HG03457 (cell line): ENCODE data around the gene VSTM5.
"Not testable (repeated sequence)": the region's sequence is repeated elsewhere in the genome, so short reads cannot be mapped to it uniquely, and the experiment has no call there.

Experiments
- ATAC-seq: cut with Tn5 transposase; IDR thresholded peaks from one replicate; pipeline ENCODE4 v1.9.1; 2021; ENCODE audit warnings: moderate number of reproducible peaks; ENCODE audit not compliant: unreplicated experiment

VSTM5 gene, protein sequence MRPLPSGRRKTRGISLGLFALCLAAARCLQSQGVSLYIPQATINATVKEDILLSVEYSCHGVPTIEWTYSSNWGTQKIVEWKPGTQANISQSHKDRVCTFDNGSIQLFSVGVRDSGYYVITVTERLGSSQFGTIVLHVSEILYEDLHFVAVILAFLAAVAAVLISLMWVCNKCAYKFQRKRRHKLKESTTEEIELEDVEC

GRCh38 chr11:93850594-93851018 is at the start of gene VSTM5:
Gene VSTM5, minus strand, starts transcription at chr11:93850618. Its CDS starts 116 bp downstream, at chr11:93850502.
- ATAC-seq = no peak

DNA sequence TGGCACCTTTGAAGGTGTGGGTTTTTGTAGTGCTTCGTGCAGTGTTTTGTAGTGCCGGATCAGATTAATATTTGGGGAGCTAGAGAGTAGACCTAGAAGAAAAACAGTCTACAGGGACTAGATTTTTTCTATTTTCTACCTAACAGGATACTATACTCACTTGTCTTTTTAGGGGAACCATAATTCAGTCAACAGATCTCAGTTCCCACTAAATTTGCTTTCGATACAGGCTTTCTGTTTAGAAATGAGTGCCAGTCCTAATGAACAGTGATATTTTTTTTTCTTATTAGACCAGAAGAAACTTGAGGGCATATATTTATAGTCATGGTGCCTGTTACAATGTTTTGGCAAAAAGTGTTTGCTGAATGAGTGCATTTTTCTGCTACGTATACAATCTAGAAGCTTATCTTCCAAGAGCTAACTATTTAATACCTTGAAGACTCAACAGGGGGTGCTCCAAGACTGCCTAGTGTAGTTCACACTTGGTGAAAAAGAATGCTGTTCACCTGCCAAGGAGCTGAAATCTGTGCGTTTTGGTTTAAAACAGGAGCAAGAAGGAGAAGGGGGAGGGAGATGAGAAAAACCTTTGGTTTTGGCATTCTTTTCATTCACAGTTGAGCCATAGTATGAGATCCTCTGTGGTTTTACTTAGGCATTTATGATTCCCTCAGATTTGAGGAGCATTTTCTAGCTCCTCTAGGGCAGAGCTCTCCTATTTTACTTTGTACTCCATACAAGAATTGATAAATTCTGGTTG is 44.9 kb upstream of the VSTM5 start:
- no peak for ATAC-seq

DNA sequence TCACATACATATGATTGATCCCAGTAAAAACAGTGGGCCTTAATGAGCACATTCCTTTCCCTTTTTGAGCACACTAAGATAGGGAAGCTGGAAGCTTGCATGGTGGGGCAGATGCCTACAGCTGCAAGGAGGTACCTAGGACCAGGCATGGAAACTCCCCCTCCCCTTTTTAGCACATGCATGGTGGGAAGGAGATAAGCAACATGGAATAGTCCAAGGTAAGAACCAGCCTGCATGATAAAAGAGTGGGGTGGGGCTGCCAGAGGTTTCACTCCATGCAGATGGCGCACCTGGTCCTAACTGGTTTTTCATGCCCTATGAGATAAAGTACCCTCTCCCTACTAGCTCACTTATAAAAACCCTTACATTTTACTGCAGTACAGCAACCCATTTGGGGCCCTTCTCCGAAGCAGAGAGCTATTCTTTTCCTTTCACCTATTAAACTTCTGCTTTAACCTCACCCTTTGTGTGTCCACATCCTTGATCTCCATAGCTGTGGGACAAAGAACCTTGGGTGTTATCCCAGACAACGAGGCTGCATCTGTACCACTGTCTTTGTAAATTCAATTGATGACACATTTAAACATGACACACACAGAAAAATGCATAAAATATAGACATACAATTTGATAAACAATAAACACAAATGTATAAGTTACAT is 40.1 kb upstream of the VSTM5 start:
- ATAC-seq = no peak

- no peak for ATAC-seq
Observed at GRCh38 chr11:93887111-93887510, 36.7 kb upstream of the VSTM5 start.

DNA sequence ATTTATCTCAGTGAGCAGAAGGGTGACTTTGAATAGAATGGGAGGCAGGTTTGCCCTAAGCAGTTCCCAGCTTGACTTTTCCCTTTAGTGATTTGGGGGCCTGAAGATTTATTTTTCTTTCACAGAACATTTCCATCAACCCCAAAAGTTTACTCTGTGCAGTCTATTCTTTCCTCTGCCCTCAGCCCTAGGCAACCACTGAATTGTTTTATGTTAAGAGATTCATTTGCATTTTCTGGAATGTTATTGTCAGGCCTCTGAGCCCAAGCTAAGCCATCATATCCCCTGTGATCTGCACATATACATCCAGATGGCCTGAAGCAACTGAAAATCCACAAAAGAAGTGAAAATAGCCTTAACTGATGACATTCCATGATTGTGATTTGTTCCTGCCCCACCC is 28.7 kb upstream of the VSTM5 start:
- not testable (repeated sequence) for ATAC-seq

GRCh38 chr11:93875637-93876036 is 25.2 kb upstream of the VSTM5 start:
- no peak for ATAC-seq

GRCh38 chr11:93871526-93871925 is 21.1 kb upstream of the VSTM5 start:
- no peak for ATAC-seq

GRCh38 chr11:93870616-93871015 is 20.2 kb upstream of the VSTM5 start:
- no peak for ATAC-seq

GRCh38 chr11:93869830-93870229 is 19.4 kb upstream of the VSTM5 start:
- no peak for ATAC-seq

GRCh38 chr11:93868404-93868803 is 18.0 kb upstream of the VSTM5 start:
- ATAC-seq = not testable (repeated sequence)

GRCh38 chr11:93861808-93862207 is 11.4 kb upstream of the VSTM5 start:
- no peak for ATAC-seq

GRCh38 chr11:93858121-93858775 is 7.8 kb upstream of the VSTM5 start:
- no peak for ATAC-seq

GRCh38 chr11:93857413-93858120 is 7.1 kb upstream of the VSTM5 start:
- no peak for ATAC-seq

- no peak for ATAC-seq
Observed at GRCh38 chr11:93852242-93852641, 1.8 kb upstream of the VSTM5 start.

- ATAC-seq = no peak
Observed at GRCh38 chr11:93849751-93850593, 446 bp downstream of the VSTM5 start.

DNA sequence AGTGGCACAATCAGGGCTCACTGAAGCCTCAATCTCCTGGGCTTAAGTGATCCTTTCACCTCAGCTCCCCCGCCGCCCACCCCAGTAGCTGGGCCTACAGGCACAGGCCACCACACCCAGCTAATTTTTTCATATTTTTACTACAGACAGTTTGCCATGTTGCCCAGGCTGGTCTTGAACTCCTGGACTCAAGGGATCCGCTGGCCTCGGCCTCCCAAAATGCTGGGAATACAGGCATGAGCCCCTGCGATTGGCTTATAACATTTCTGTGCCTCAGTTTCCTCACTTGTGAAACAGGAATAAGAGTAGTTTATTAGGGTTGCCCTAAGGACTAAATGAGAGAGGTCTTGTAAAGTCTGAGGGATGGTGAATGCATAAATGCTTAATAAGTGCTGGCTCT is 1.2 kb downstream of the VSTM5 start:
- ATAC-seq = no peak

GRCh38 chr11:93846411-93846810 is 4.0 kb downstream of the VSTM5 start:
- ATAC-seq = no peak

- ATAC-seq = no peak
Observed at GRCh38 chr11:93845181-93846092, 5.0 kb downstream of the VSTM5 start.

DNA sequence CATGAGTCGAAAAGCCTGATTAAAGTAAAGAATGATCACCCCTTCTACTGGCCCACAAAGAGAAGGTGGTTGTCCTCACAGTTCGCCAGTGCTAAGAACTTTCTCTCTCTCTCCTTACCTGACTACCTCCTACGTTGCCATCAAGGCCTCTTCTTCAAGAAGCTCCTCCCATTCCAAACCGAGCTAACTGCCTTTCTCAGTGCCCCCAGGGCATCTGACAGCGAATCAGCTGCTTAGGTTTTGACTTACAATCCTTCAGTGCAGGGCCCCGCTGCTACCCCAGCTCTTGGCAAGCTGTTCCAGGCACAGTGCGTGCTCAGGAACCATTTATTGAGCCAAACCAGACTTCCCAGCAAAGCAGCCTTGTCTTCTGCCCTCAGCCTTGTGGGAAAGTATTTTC is 5.8 kb downstream of the VSTM5 start:
- ATAC-seq = no peak
